Peyer's patch (tissue), 4 donors: Measurements from ENCODE around the gene AGAP3.

Experiments
- POLR2A ChIP-seq, 2 donors: fragments of 450-650 bp; IDR thresholded peaks; one replicate each; pipeline ENCODE4 v1.5.1; 2017; ENCODE audit warnings: antibody characterized with exemption in 2 of 2, mild to moderate bottlenecking in 2 of 2, moderate library complexity in 2 of 2
- TF ChIP-seq, protein P1 (sequence below), 6 experiments: fragments of 450-650 bp in 4 of 6; fragments of 200-600 bp in 2 of 6; sonication (generic) in 1 of 6; IDR thresholded peaks; one replicate each; pipeline ENCODE4 v1.5.1; 2017 to 2019; ENCODE audit warnings: antibody characterized with exemption in 6 of 6, mild to moderate bottlenecking in 3 of 6, moderate library complexity in 1 of 6

DNA sequence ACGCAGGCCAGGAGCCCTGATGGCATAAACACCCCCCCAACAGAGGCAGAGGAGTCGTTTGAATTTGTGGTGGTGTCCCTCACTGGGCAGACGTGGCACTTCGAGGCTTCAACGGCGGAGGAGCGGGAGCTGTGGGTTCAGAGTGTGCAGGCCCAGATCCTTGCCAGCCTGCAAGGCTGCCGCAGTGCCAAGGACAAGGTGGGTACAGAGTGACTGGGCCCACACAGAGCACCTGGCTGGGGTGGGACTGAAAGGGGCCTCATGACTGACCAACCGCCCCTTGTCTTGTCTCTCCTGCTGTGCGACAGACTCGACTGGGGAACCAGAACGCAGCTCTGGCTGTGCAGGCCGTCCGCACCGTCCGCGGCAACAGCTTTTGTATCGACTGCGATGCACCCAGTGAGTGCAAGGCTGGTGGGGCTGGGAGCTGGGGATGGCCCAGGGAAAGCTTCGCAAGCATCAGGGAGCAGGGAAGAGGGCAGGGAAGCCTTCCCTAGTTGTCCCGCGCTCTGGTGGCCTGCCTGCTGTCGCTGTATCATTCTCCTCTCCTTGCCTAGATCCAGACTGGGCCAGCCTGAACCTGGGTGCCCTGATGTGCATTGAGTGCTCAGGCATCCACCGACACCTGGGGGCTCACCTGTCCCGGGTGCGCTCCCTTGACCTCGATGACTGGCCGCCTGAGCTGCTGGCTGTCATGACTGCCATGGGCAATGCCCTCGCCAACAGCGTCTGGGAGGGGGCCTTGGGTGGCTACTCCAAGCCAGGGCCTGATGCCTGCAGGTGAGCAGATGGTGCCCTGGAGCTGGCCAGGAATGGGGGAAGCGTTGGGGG lies 55.8 kb downstream of the AGAP3 start:
- TF ChIP-seq POLR2A (IDR thresholded peaks at IDR 0.05) = no peak
- TF ChIP-seq, protein P1, sequence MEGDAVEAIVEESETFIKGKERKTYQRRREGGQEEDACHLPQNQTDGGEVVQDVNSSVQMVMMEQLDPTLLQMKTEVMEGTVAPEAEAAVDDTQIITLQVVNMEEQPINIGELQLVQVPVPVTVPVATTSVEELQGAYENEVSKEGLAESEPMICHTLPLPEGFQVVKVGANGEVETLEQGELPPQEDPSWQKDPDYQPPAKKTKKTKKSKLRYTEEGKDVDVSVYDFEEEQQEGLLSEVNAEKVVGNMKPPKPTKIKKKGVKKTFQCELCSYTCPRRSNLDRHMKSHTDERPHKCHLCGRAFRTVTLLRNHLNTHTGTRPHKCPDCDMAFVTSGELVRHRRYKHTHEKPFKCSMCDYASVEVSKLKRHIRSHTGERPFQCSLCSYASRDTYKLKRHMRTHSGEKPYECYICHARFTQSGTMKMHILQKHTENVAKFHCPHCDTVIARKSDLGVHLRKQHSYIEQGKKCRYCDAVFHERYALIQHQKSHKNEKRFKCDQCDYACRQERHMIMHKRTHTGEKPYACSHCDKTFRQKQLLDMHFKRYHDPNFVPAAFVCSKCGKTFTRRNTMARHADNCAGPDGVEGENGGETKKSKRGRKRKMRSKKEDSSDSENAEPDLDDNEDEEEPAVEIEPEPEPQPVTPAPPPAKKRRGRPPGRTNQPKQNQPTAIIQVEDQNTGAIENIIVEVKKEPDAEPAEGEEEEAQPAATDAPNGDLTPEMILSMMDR (IDR thresholded peaks at IDR 0.05) = no peak
